HCT116 (cell line): ENCODE measurements around the gene ARMH4. TPM values are rescaled to one million over a fixed set of nuclear protein-coding genes. Genes with fewer than 3 reads are reported as not detected.

Source experiments
- ATAC-seq: fragments of 200-7000 bp; cut with Tn5 transposase; 2 replicates; pipeline ENCODE4 v1.9.1; 2020; ENCODE audit warnings: mild to moderate bottlenecking, moderate library complexity
- BruUV-seq: library from RNA; stranded (reverse); fragments of 400-500 nt; replicated peaks from 2 replicates; lab custom pipeline; 2021; lab: Mats Ljungman, UMichigan
- CTCF ChIA-PET: fragments of 300-600 bp; sonication (Branson Sonifier 250); formaldehyde crosslinking; loops from one replicate; lab custom pipeline; 2021; ENCODE audit warnings: antibody characterized with exemption; lab: Charles Lee
- POLR2A ChIA-PET: fragments of 300-600, 350-600 bp; sonication (Branson Sonifier 250); formaldehyde crosslinking; loops from one replicate; lab custom pipeline; 2021; ENCODE audit warnings: antibody characterized with exemption; lab: Charles Lee
- RAD21 ChIA-PET, 2 experiments: fragments of 300-600 bp; sonication (Branson Sonifier 250); formaldehyde crosslinking; loops; one replicate each; lab custom pipeline; 2023; ENCODE audit warnings: low total read pairs in 2 of 2; ENCODE audit not compliant: uncharacterized antibody in 2 of 2, unreplicated experiment in 2 of 2, low non-redundant PET in 1 of 2; lab: Charles Lee
- DNase-seq: peaks from one replicate; pipeline ENCODE4 v3.0.0-alpha.2; 2010; ENCODE audit warnings: low read depth, low spot score
- H2AFZ ChIP-seq: fragments of 200-600 bp; shearing (Covaris generic), sonication (generic); 2 replicates; pipeline ENCODE4 v1.6.1; 2017; ENCODE audit warnings: low read depth, mixed run types, mixed read lengths, antibody characterized with exemption, low read length; ENCODE audit not compliant: poor library complexity, severe bottlenecking
- H3K27ac ChIP-seq: 2 replicates; pipeline ENCODE4 v1.5.1; 2012; ENCODE audit warnings: low read depth, low read length
- H3K27me3 ChIP-seq: fragments of 200-600 bp; sonication (generic); 2 replicates; pipeline ENCODE4 v1.6.1; 2016; ENCODE audit warnings: mixed run types, low read length, mixed read lengths; ENCODE audit not compliant: insufficient read depth
- H3K36me3 ChIP-seq, 2 experiments: fragments of 200-500 bp in 1 of 2; fragments of 200-600 bp in 1 of 2; sonication (Bioruptor generic) in 1 of 2; sonication (generic) in 1 of 2; 2 replicates each; pipeline versions ENCODE4 v1.5.1 to v1.6.1; 2014 to 2016; ENCODE audit warnings: low read length in 2 of 2, inconsistent platforms in 1 of 2, mixed read lengths in 1 of 2, mixed run types in 1 of 2; ENCODE audit not compliant: insufficient read depth in 2 of 2, control insufficient read depth in 1 of 2
- H3K4me1 ChIP-seq, 2 experiments: fragments of 200-600 bp in 1 of 2; sonication (generic) in 1 of 2; 2 replicates each; pipeline versions ENCODE4 v1.5.1 to v1.6.1; 2012 to 2017; ENCODE audit warnings: low read length in 2 of 2, inconsistent platforms in 1 of 2, mild to moderate bottlenecking in 1 of 2, mixed read lengths in 1 of 2, mixed run types in 1 of 2, moderate library complexity in 1 of 2; ENCODE audit not compliant: insufficient read depth in 2 of 2, control insufficient read depth in 1 of 2
- H3K4me2 ChIP-seq: fragments of 200-600 bp; sonication (generic); 2 replicates; pipeline ENCODE4 v1.6.1; 2017; ENCODE audit warnings: mixed run types, low read length, mixed read lengths
- H3K4me3 ChIP-seq, 2 experiments: fragments of 200-600 bp in 1 of 2; sonication (generic) in 1 of 2; replicated peaks in 1 of 2; 2 replicates each; pipeline ENCODE4 v1.5.1; 2011 to 2016; ENCODE audit warnings: low read length in 2 of 2, control low read depth in 1 of 2, low read depth in 1 of 2, mild to moderate bottlenecking in 1 of 2, mixed read lengths in 1 of 2, mixed run types in 1 of 2
- H3K79me2 ChIP-seq: fragments of 200-600 bp; sonication (generic); 2 replicates; pipeline ENCODE4 v1.6.1; 2017; ENCODE audit warnings: mild to moderate bottlenecking, mixed run types, low read length, moderate library complexity, mixed read lengths; ENCODE audit not compliant: insufficient read depth
- H3K9ac ChIP-seq: fragments of 200-600 bp; sonication (generic); 2 replicates; pipeline ENCODE4 v1.6.1; 2016; ENCODE audit warnings: low read length, mixed read lengths
- H3K9me2 ChIP-seq: fragments of 200-600 bp; sonication (generic), shearing (Covaris generic); 2 replicates; pipeline ENCODE4 v1.6.1; 2017; ENCODE audit warnings: mixed run types, mild to moderate bottlenecking, moderate library complexity; ENCODE audit not compliant: insufficient read depth
- H3K9me3 ChIP-seq, 2 experiments: fragments of 200-500 bp in 1 of 2; fragments of 200-600 bp in 1 of 2; sonication (Bioruptor generic) in 1 of 2; sonication (generic) in 1 of 2; 2 replicates each; pipeline ENCODE4 v1.6.1; 2014 to 2017; ENCODE audit warnings: low read length in 2 of 2, mixed read lengths in 2 of 2, inconsistent platforms in 1 of 2, low read depth in 1 of 2, mild to moderate bottlenecking in 1 of 2, mixed run types in 1 of 2, moderate library complexity in 1 of 2; ENCODE audit not compliant: control insufficient read depth in 1 of 2, insufficient read depth in 1 of 2
- H4K20me1 ChIP-seq: fragments of 200-600 bp; sonication (generic), shearing (Covaris generic); 2 replicates; pipeline ENCODE4 v1.6.1; 2017; ENCODE audit warnings: mixed run types, mild to moderate bottlenecking, moderate library complexity; ENCODE audit not compliant: insufficient read depth
- ATF3 ChIP-seq: IDR thresholded peaks from 2 replicates; pipeline ENCODE4 v1.6.1; 2012
- CBX3 ChIP-seq: IDR thresholded peaks from 2 replicates; pipeline ENCODE4 v1.6.1; 2012; ENCODE audit warnings: low read depth
- CEBPB ChIP-seq: IDR thresholded peaks from 2 replicates; pipeline ENCODE4 v1.6.1; 2012; ENCODE audit warnings: low read depth
- ELF1 ChIP-seq: IDR thresholded peaks from 2 replicates; pipeline ENCODE4 v1.6.1; 2012; ENCODE audit warnings: low read depth, borderline replicate concordance
- POLR2AphosphoS5 ChIP-seq: IDR thresholded peaks from 2 replicates; pipeline ENCODE4 v1.6.1; 2011; ENCODE audit warnings: mild to moderate bottlenecking, low read depth, low read length, moderate library complexity
- RAD21 ChIP-seq: IDR thresholded peaks from 2 replicates; pipeline ENCODE4 v1.6.1; 2012; ENCODE audit warnings: low read depth, mild to moderate bottlenecking
- SIN3A ChIP-seq: IDR thresholded peaks from 2 replicates; pipeline ENCODE4 v1.6.1; 2012; ENCODE audit warnings: low read depth
- SP1 ChIP-seq: IDR thresholded peaks from 2 replicates; pipeline ENCODE4 v1.6.1; 2012; ENCODE audit warnings: low read depth
- TCF7L2 ChIP-seq: IDR thresholded peaks from 2 replicates; pipeline ENCODE4 v1.7.0; 2011; ENCODE audit warnings: borderline replicate concordance, inconsistent platforms; ENCODE audit not compliant: insufficient read depth, insufficient read length; ENCODE audit errors: extremely low read depth
- ZBTB33 ChIP-seq: IDR thresholded peaks from 2 replicates; pipeline ENCODE4 v1.6.1; 2011; ENCODE audit warnings: mild to moderate bottlenecking, low read length, moderate library complexity; ENCODE audit not compliant: insufficient replicate concordance; ENCODE audit errors: extremely low read depth
- ZFX ChIP-seq: fragments of 450-650 bp; IDR thresholded peaks from 2 replicates; pipeline ENCODE4 v1.6.1; 2017
- ZNF274 ChIP-seq: fragments of 200-500 bp; sonication (Bioruptor generic); IDR thresholded peaks from 2 replicates; pipeline ENCODE4 v1.6.1; 2014; ENCODE audit warnings: mild to moderate bottlenecking, low read depth, low read length, inconsistent platforms
- intact Hi-C: fragments of 100-400 bp; cut with micrococcal nuclease; formaldehyde crosslinking; loops from 2 replicates; pipeline ENCODE4 v1.10.0; 2022
- total RNA-seq: library from RNA; stranded (reverse); gene quantifications from one replicate; pipeline ENCODE4 v1.2.1, GENCODE V29; 2021; ENCODE audit not compliant: unreplicated experiment

Gene ARMH4
- total RNA-seq, 1 experiment from 2014 or later: 1.7 TPM

- Histone ChIP-seq H3K4me2 (no peak overlapping the region), H3K4me3 (no peak overlapping the region), H3K9me2 (no peaks in the 10 kb centered on the region), H3K9ac (no peak overlapping the region), H3K4me1 (no peaks in the 10 kb centered on the region), H3K9me3 (no peaks in the 10 kb centered on the region), H3K27me3 (no peaks in the 10 kb centered on the region), H3K79me2 (no peaks in the 10 kb centered on the region), H2AFZ (no peak overlapping the region), H4K20me1 (no peaks in the 10 kb centered on the region), H3K36me3 (no peaks in the 10 kb centered on the region), H3K27ac (no peak overlapping the region)
- ChIA-PET CTCF (no interaction called here), POLR2A (no interaction called here), RAD21 (no interaction called here)
- DNase-seq (no peak), ATAC-seq (no peak)
- no peak for TF ChIP-seq TCF7L2
- TF ChIP-seq ATF3: no peak
- no peak for TF ChIP-seq CBX3
- no peak for TF ChIP-seq ZNF274
- no peak for TF ChIP-seq SP1
- no peak for TF ChIP-seq CEBPB
- TF ChIP-seq SIN3A: no peak
- TF ChIP-seq RAD21: no peak
- no peak for TF ChIP-seq ELF1
- no peak for TF ChIP-seq POLR2AphosphoS5
- no peak for TF ChIP-seq ZBTB33
- TF ChIP-seq ZFX: no peak
- no TSS peak for BruUV-seq
- intact Hi-C loops: no loop called here
Observed at GRCh38 chr14:58096731-58097130, 55.3 kb downstream of the ARMH4 start.
